GM12892 (cell line): ENCODE measurements around the gene RDH5.

Experiments
- POLR2A ChIP-seq: IDR thresholded peaks from 2 replicates; pipeline ENCODE4 v1.6.1; 2011; ENCODE audit warnings: low read depth, low read length, control low read depth
- POLR2AphosphoS5 ChIP-seq: IDR thresholded peaks from 2 replicates; pipeline ENCODE4 v1.6.1; 2011; ENCODE audit warnings: low read depth, low read length, control low read depth
- TAF1 ChIP-seq: IDR thresholded peaks from 2 replicates; pipeline ENCODE4 v1.6.1; 2011; ENCODE audit warnings: low read depth, mild to moderate bottlenecking, control low read depth, low read length, borderline replicate concordance

- no peak for TF ChIP-seq POLR2AphosphoS5
- TF ChIP-seq TAF1: no peak
- TF ChIP-seq POLR2A: no peak
These were observed 2.9 kb upstream of the RDH5 start for GRCh38 chr12:55717011-55718007.
